OCI-LY1 (cell line): ENCODE measurements around the gene ZSCAN25.

ENCODE experiments used
- H2AFZ ChIP-seq: fragments of 200-600 bp; sonication (generic), shearing (Covaris generic); 2 replicates; pipeline ENCODE4 v1.6.0; 2014; ENCODE audit warnings: antibody characterized with exemption, mild to moderate bottlenecking, low read length
- H3F3A ChIP-seq: fragments of 200-600 bp; sonication (generic), shearing (Covaris generic); 2 replicates; pipeline ENCODE4 v1.6.0; 2014; ENCODE audit warnings: mild to moderate bottlenecking, antibody characterized with exemption, low read length, moderate library complexity; ENCODE audit not compliant: insufficient read depth
- H3K27ac ChIP-seq: fragments of 200-600 bp; sonication (generic); 2 replicates; pipeline ENCODE4 v1.5.1; 2014; ENCODE audit warnings: low read length, mixed run types, mild to moderate bottlenecking, low read depth; ENCODE audit not compliant: poor library complexity, severe bottlenecking
- H3K27me3 ChIP-seq: fragments of 200-600 bp; sonication (generic); 2 replicates; pipeline ENCODE4 v1.6.0; 2014; ENCODE audit warnings: antibody characterized with exemption, mild to moderate bottlenecking, low read length, moderate library complexity; ENCODE audit not compliant: insufficient read depth
- H3K36me3 ChIP-seq: fragments of 200-600 bp; sonication (generic); 2 replicates; pipeline ENCODE4 v1.6.1; 2014; ENCODE audit warnings: mild to moderate bottlenecking, antibody characterized with exemption, low read length, moderate library complexity, mixed read lengths; ENCODE audit not compliant: insufficient read depth
- H3K4me1 ChIP-seq: fragments of 200-600 bp; sonication (generic); 2 replicates; pipeline ENCODE4 v1.5.1; 2014; ENCODE audit warnings: mild to moderate bottlenecking, low read length, moderate library complexity; ENCODE audit not compliant: insufficient read depth, severe bottlenecking
- H3K4me2 ChIP-seq: fragments of 200-600 bp; sonication (generic), shearing (Covaris generic); 2 replicates; pipeline ENCODE4 v1.6.1; 2014; ENCODE audit warnings: low read length
- H3K4me3 ChIP-seq: fragments of 200-600 bp; sonication (generic); 2 replicates; pipeline ENCODE4 v1.5.1; 2014; ENCODE audit warnings: low read length, low read depth, mild to moderate bottlenecking, mixed read lengths; ENCODE audit not compliant: poor library complexity, severe bottlenecking
- H3K79me2 ChIP-seq: fragments of 200-600 bp; shearing (Covaris generic); 2 replicates; pipeline ENCODE4 v1.6.1; 2016; ENCODE audit warnings: mixed run types, low read length, mixed read lengths; ENCODE audit not compliant: insufficient read depth
- H3K9ac ChIP-seq: fragments of 200-600 bp; sonication (generic), shearing (Covaris generic); 2 replicates; pipeline ENCODE4 v1.6.1; 2014; ENCODE audit warnings: mild to moderate bottlenecking, low read length, mixed read lengths
- H3K9me2 ChIP-seq: fragments of 200-600 bp; sonication (generic), shearing (Covaris generic); 2 replicates; pipeline ENCODE4 v1.6.1; 2014; ENCODE audit warnings: low read depth, mild to moderate bottlenecking, low read length, mixed read lengths
- H3K9me3 ChIP-seq: fragments of 200-600 bp; shearing (Covaris generic); 2 replicates; pipeline ENCODE4 v1.6.1; 2014; ENCODE audit warnings: low read length, mixed read lengths
- H4K20me1 ChIP-seq: fragments of 200-600 bp; sonication (generic), shearing (Covaris generic); 2 replicates; pipeline ENCODE4 v1.6.0; 2016; ENCODE audit warnings: mild to moderate bottlenecking, low read length; ENCODE audit not compliant: insufficient read depth
- EZH2 ChIP-seq: fragments of 200-600 bp; sonication (generic), shearing (Covaris generic); IDR thresholded peaks from 2 replicates; pipeline ENCODE4 v1.8.0; 2017; ENCODE audit warnings: borderline replicate concordance, mixed run types, mild to moderate bottlenecking, antibody characterized with exemption, low read length, moderate library complexity, mixed read lengths
- TF ChIP-seq, protein P1 (sequence below): fragments of 200-600 bp; sonication (generic), shearing (Covaris generic); IDR thresholded peaks from 2 replicates; pipeline ENCODE4 v1.5.1; 2017; ENCODE audit warnings: mild to moderate bottlenecking, antibody characterized with exemption, low read length, moderate library complexity, mixed read lengths

Gene ZSCAN25

DNA sequence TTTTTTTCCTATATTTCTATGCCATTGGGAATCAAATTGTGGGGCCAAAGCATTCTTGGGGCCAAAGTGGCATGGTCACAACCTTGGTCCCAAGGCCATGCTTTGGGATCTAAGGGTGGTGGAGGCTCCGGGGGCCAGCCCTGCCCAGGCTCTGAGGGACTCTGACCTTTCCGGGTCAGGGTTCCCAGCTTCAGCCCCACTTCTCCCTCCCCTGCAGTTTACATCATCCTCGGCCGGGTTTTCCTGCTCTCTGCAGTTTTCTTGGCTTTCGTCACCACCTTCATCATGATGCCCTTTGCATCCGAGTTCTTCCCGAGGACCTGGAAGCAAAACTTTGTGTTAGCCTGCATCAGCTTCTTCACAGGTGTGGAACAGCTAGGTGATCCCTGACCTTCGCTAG lies 10.2 kb upstream of the ZSCAN25 start:
- no peak overlapping the region for H3K9ac ChIP-seq
- H3K27ac ChIP-seq = no peak overlapping the region
- H3F3A ChIP-seq = no peaks in the 10 kb centered on the region
- 0 out of 2 replicates have a peak, but pooled peaks cover 1% of the 10 kb centered on the region for H3K27me3 ChIP-seq
- H3K4me3 ChIP-seq = no peak overlapping the region
- H3K9me3 ChIP-seq = no peaks in the 10 kb centered on the region
- H3K4me1 ChIP-seq = no peaks in the 10 kb centered on the region
- no peaks in the 10 kb centered on the region for H3K36me3 ChIP-seq
- TF ChIP-seq, protein P1, sequence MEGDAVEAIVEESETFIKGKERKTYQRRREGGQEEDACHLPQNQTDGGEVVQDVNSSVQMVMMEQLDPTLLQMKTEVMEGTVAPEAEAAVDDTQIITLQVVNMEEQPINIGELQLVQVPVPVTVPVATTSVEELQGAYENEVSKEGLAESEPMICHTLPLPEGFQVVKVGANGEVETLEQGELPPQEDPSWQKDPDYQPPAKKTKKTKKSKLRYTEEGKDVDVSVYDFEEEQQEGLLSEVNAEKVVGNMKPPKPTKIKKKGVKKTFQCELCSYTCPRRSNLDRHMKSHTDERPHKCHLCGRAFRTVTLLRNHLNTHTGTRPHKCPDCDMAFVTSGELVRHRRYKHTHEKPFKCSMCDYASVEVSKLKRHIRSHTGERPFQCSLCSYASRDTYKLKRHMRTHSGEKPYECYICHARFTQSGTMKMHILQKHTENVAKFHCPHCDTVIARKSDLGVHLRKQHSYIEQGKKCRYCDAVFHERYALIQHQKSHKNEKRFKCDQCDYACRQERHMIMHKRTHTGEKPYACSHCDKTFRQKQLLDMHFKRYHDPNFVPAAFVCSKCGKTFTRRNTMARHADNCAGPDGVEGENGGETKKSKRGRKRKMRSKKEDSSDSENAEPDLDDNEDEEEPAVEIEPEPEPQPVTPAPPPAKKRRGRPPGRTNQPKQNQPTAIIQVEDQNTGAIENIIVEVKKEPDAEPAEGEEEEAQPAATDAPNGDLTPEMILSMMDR = no peak
- TF ChIP-seq EZH2 = no peak
- H3K9me2 ChIP-seq = no peaks in the 10 kb centered on the region
- H2AFZ ChIP-seq = no peak overlapping the region
- no peak overlapping the region for H3K4me2 ChIP-seq
- H3K79me2 ChIP-seq = no peaks in the 10 kb centered on the region
- H4K20me1 ChIP-seq = no peaks in the 10 kb centered on the region

DNA sequence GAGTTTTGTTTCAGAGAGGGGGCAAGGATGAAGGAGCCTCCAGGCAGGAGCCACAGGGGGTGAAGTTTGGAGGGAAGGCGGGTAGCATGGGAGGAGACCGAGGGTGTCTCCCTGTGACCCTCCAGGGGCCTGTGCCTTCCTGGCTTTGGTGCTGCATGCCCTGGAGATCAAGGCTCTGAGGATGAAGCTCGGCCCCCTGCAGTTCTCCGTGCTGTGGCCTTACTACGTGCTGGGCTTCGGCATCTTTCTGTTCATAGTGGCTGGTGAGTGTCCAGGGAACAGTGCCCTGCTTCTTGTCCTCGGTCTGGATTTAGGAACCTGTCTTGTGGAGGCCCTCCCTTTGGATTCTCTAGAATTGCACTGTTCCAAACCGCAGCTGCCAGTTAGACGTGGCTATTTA lies 9.2 kb upstream of the ZSCAN25 start:
- Histone ChIP-seq H3K4me3 (no peak overlapping the region), H3K27me3 (0 out of 2 replicates have a peak, but pooled peaks cover 3% of the 10 kb centered on the region), H4K20me1 (no peaks in the 10 kb centered on the region), H3K9me2 (no peaks in the 10 kb centered on the region), H3K9me3 (no peaks in the 10 kb centered on the region), H3K4me2 (no peak overlapping the region), H3K27ac (no peak overlapping the region), H3F3A (no peaks in the 10 kb centered on the region), H2AFZ (no peak overlapping the region), H3K36me3 (no peaks in the 10 kb centered on the region), H3K79me2 (no peaks in the 10 kb centered on the region), H3K9ac (no peak overlapping the region), H3K4me1 (no peaks in the 10 kb centered on the region)
- TF ChIP-seq, protein P1 = no peak
- no peak for TF ChIP-seq EZH2

GRCh38 chr7:99614495-99614894 lies 2.3 kb upstream of the ZSCAN25 start:
- Histone ChIP-seq H3F3A (no peaks in the 10 kb centered on the region), H3K36me3 (peaks cover 14% of the 10 kb centered on the region; the same call in 1 of the 2 replicates), H3K4me3 (no peak overlapping the region), H3K79me2 (0 out of 2 replicates have a peak, but pooled peaks cover 5% of the 10 kb centered on the region), H2AFZ (no peak overlapping the region), H3K27me3 (0 out of 2 replicates have a peak, but pooled peaks cover 3% of the 10 kb centered on the region), H3K4me1 (peaks cover 17% of the 10 kb centered on the region), H3K4me2 (no peak overlapping the region), H3K9ac (no peak overlapping the region), H3K27ac (no peak overlapping the region), H3K9me2 (no peaks in the 10 kb centered on the region), H4K20me1 (no peaks in the 10 kb centered on the region), H3K9me3 (no peaks in the 10 kb centered on the region)
- no peak for TF ChIP-seq EZH2
- TF ChIP-seq, protein P1 = no peak
